GM12864 (cell line): Measurements from ENCODE around the gene OPCML.

Experiments used
- DNase-seq: peaks from one replicate; pipeline ENCODE4 v3.0.0-alpha.2; 2011; ENCODE audit warnings: low read depth
- H3K4me3 ChIP-seq: 2 replicates; pipeline ENCODE4 v1.5.1; 2011; ENCODE audit warnings: mild to moderate bottlenecking, low read depth, low read length, control low read depth
- TF ChIP-seq, protein P1 (sequence below): IDR thresholded peaks from 2 replicates; pipeline ENCODE4 v1.5.1; 2011; ENCODE audit warnings: low read depth, mild to moderate bottlenecking, moderate library complexity, low read length, control low read depth, inconsistent platforms; ENCODE audit errors: missing control alignments

The OPCML gene

DNA sequence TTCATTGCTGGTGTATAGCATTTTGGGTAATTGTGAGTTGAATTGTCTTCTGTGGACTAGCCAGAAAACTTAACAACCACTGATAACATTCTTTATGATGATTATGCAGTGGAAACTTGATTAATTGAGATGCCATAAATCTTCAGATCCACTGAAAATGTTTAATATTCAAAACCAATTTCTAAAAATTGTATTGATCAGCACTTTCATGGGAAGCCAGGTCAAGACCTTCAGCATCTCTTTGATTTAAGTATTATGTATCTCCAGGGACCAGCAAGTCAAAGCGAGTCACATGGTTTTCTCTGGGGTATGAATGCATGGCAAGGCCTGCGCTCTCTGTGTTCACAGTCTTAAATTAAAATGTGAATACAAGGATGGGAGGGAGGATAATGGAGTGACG, 596.9 kb downstream of the OPCML start:
- H3K4me3 ChIP-seq, result no peak overlapping the region
- no peak for DNase-seq
- TF ChIP-seq, protein P1, sequence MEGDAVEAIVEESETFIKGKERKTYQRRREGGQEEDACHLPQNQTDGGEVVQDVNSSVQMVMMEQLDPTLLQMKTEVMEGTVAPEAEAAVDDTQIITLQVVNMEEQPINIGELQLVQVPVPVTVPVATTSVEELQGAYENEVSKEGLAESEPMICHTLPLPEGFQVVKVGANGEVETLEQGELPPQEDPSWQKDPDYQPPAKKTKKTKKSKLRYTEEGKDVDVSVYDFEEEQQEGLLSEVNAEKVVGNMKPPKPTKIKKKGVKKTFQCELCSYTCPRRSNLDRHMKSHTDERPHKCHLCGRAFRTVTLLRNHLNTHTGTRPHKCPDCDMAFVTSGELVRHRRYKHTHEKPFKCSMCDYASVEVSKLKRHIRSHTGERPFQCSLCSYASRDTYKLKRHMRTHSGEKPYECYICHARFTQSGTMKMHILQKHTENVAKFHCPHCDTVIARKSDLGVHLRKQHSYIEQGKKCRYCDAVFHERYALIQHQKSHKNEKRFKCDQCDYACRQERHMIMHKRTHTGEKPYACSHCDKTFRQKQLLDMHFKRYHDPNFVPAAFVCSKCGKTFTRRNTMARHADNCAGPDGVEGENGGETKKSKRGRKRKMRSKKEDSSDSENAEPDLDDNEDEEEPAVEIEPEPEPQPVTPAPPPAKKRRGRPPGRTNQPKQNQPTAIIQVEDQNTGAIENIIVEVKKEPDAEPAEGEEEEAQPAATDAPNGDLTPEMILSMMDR, result no peak

GRCh38 chr11:132933703-132934102, 598.6 kb downstream of the OPCML start:
- DNase-seq, result no peak
- TF ChIP-seq, protein P1, result no peak

GRCh38 chr11:132925825-132926469, 606.4 kb downstream of the OPCML start:
- DNase-seq, result no peak
- H3K4me3 ChIP-seq, result no peak overlapping the region
- TF ChIP-seq, protein P1, result no peak

More at GRCh38 chr11:132933703-132934102, 598.6 kb downstream of the OPCML start:
- no peak overlapping the region for H3K4me3 ChIP-seq

DNA sequence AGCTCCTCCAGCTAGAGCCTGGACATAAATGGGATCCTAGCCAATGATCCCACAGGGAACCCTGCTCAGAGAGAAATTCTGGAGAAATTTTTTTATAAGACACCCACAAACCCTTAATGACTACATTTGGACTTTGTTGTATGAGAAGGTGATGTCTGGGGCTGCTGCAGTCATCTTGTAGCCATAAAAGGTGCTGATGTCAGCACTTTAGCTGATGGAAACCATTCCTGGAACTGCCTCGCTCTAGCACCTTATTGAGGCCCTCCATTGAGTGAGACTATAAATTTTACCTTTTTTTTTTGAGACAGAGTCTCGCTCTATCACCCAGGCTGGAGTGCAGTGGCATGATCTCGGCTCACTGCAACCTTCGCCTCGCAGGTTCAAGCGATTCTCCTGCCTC, 610.7 kb downstream of the OPCML start:
- TF ChIP-seq, protein P1, result no peak
- H3K4me3 ChIP-seq, result no peak overlapping the region
- no peak for DNase-seq

DNA sequence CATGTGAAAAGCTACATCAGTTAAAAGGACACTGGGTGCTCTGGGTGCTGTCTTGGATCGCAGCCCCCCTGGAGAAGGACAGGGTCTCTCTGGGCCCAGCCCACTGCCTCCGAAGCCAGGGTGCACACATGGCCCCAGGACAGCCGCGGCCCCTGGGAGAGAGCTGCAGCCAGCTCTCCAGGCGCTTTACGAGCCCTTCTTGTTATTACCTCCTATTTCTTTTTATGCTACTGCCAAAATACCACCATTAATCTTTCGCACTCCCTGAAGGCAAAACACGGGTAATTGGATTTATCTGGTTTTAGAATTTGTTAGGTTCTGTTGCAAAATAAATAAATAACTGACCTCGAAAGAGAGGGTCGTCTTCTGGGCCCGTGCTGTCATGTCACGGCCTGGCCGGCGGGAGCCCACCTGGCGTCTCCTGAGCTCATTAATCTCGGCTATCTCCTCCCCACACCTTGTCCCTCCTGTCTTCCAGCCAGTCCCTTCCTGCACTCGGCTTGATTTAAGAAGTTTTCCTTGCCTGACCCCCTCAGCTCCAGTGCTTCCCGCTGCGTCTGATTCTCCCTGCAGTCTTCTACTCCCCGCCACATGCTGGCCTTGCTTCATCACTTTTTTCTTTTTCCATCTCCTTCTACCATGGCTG, 611.7 kb downstream of the OPCML start:
- no peak for DNase-seq
- TF ChIP-seq, protein P1, result no peak
- no peak overlapping the region for H3K4me3 ChIP-seq

DNA sequence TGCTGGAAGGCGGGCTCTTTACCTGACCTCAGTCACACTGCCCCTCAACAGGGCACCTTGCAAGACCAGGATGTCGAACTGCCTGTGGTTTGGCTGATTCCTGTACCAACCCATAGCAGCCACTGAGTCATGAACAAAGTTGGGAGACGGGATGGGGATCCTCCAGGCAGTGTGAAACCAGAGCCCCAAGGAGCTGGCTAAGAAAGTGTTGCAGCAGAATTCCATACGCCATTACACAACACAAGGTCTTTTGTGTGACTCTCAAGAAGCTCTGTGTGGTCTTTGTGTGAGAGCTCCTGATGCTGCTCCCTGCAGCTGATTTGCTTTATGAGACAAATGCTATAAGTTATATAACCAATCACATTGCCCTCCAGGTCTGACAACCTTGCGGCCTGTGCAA, 617.7 kb downstream of the OPCML start:
- H3K4me3 ChIP-seq, result no peak overlapping the region
- DNase-seq, result no peak
- TF ChIP-seq, protein P1, result no peak

GRCh38 chr11:132913886-132914285, 618.4 kb downstream of the OPCML start:
- no peak overlapping the region for H3K4me3 ChIP-seq
- TF ChIP-seq, protein P1, result no peak
- no peak for DNase-seq
